Gastrocnemius medialis (tissue), 4 donors: ENCODE results near the gene ARHGAP23. TPM values are rescaled to one million over a fixed set of nuclear protein-coding genes. Genes with fewer than 3 reads are reported as not detected.
"Not testable (repeated sequence)": the region's sequence is repeated elsewhere in the genome, so short reads cannot be mapped to it uniquely, and the experiment has no call there.

ENCODE experiments used
- ATAC-seq, 2 donors: fragments of 150-250 bp; one replicate each; pipeline ENCODE4 v1.9.1; 2016
- DNase-seq, 2 donors: peaks; one replicate each; pipeline ENCODE4 v3.0.0-alpha.2; 2019
- H3K27ac ChIP-seq, 4 donors: fragments of 200-600 bp; sonication (generic); 1 replicate in 1 of 4; 2 replicates in 3 of 4; pipeline ENCODE4 v1.5.1; 2016 to 2018; ENCODE audit warnings: mild to moderate bottlenecking in 2 of 4, moderate library complexity in 1 of 4
- H3K27me3 ChIP-seq, 3 donors: fragments of 200-600 bp; sonication (generic) in 2 of 3; 1 replicate in 1 of 3; 2 replicates in 2 of 3; pipeline versions ENCODE4 v1.5.1 to v1.6.0; 2016 to 2019; ENCODE audit warnings: mild to moderate bottlenecking in 1 of 3, moderate library complexity in 1 of 3
- H3K36me3 ChIP-seq, 2 donors: fragments of 200-600 bp; sonication (generic) in 1 of 2; one replicate each; pipeline ENCODE4 v1.5.1; 2017 to 2018
- H3K4me1 ChIP-seq, 2 donors: fragments of 200-600 bp; sonication (generic) in 1 of 2; one replicate each; pipeline ENCODE4 v1.5.1; 2016 to 2017; ENCODE audit warnings: mild to moderate bottlenecking in 2 of 2
- H3K4me3 ChIP-seq, 4 donors: fragments of 200-600 bp; sonication (generic) in 3 of 4; 1 replicate in 1 of 4; 2 replicates in 3 of 4; pipeline ENCODE4 v1.5.1; 2016 to 2019; ENCODE audit warnings: mild to moderate bottlenecking in 2 of 4
- H3K9me3 ChIP-seq, 3 donors: fragments of 200-600 bp; sonication (generic) in 2 of 3; 1 replicate in 1 of 3; 2 replicates in 2 of 3; pipeline ENCODE4 v1.5.1; 2016 to 2019
- CTCF ChIP-seq, 5 experiments: fragments of 450-650 bp in 3 of 5; fragments of 200-600 bp in 2 of 5; sonication (generic) in 2 of 5; IDR thresholded peaks in 4 of 5; conservative IDR thresholded peaks in 1 of 5; 1 replicate in 4 of 5; 2 replicates in 1 of 5; pipeline ENCODE4 v1.5.1; 2016 to 2019; ENCODE audit warnings: antibody characterized with exemption in 5 of 5, mild to moderate bottlenecking in 3 of 5, moderate library complexity in 3 of 5
- POLR2A ChIP-seq, 2 donors: fragments of 450-650 bp; IDR thresholded peaks; one replicate each; pipeline ENCODE4 v1.6.1; 2017; ENCODE audit warnings: antibody characterized with exemption in 2 of 2, mild to moderate bottlenecking in 2 of 2, moderate library complexity in 2 of 2
- in situ Hi-C, 4 donors: fragments of 200-750 bp; cut with MboI; loops; one replicate each; pipeline versions ENCODE4 v1.15.0 to v1.8.0; 2017; ENCODE audit warnings: low sequenced_read_pairs in 4 of 4
- intact Hi-C: fragments of 100-400 bp; cut with DNase I; formaldehyde crosslinking; loops from one replicate; pipeline ENCODE4 v1.15.1; 2023; ENCODE audit warnings: low total_unique reads
- total RNA-seq, 4 donors: library from RNA; depleted of rRNA; stranded (reverse); fragments of >200 nt; gene quantifications; one replicate each; pipeline versions ENCODE4 v1.1.0 to v1.2.3, GENCODE V29; 2016

ARHGAP23 gene
- total RNA-seq, 4 donors from 2014 or later: 8.0 to 22.7 (median 12.1) TPM

DNA sequence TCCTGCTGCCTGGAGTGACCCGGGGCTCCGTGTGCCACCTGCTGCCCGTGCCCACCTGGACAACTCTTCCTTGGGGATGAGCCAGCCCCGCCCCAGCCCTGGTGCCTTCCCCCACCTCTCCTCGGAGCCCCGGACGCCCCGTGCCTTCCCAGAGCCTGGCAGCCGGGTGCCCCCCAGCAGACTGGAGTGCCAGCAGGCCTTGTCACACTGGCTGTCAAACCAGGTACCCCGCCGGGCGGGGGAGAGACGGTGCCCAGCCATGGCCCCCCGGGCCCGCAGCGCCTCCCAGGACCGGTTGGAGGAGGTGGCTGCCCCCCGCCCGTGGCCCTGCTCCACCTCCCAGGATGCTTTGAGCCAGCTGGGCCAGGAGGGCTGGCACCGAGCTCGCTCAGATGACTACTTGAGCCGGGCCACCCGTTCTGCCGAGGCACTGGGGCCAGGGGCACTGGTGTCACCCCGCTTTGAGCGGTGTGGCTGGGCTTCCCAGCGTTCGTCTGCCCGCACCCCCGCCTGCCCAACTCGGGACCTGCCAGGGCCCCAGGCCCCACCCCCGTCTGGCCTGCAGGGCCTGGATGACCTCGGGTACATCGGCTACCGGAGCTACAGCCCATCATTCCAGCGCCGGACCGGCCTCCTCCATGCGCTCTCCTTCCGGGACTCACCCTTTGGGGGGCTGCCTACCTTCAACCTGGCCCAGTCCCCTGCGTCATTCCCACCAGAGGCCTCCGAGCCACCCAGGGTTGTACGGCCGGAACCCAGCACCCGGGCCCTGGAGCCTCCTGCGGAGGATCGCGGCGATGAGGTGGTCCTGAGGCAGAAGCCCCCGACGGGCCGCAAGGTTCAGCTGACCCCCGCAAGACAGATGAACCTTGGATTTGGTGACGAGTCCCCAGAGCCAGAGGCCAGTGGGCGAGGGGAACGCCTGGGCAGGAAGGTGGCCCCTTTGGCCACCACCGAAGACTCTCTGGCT, 38.4 kb downstream of the ARHGAP23 start:
- Histone ChIP-seq H3K36me3 (peaks cover 0 to 30% of the 10 kb centered on the region in 2 donors), H3K9me3 (no peaks in the 10 kb centered on the region), H3K4me3 (peak overlapping the region in 2 of 4 donors; percentile 52 to 59), H3K27ac (peak overlapping the region; percentile 85 to 91 (median 87)), H3K4me1 (peaks cover 37 to 41% of the 10 kb centered on the region in 2 donors), H3K27me3 (no peaks in the 10 kb centered on the region)
- TF ChIP-seq POLR2A (IDR thresholded peaks at IDR 0.05): no peak
- no peak for ATAC-seq
- intact Hi-C loops (loop anchor here (2.0 kb wide), 1 partner anchor 18 kb away; no protein-coding TSS in a partner anchor), in situ Hi-C loops (no loop called here)
- no peak for DNase-seq

- H3K4me1 ChIP-seq: peaks cover 37 to 41% of the 10 kb centered on the region in 2 donors
- intact Hi-C loops: loop anchor here (2.0 kb wide), 1 partner anchor 19 kb away; no protein-coding TSS in a partner anchor
- no peaks in the 10 kb centered on the region for H3K9me3 ChIP-seq
- in situ Hi-C loops: no loop called here
- no peak for DNase-seq
- H3K4me3 ChIP-seq: no peak overlapping the region
- no peak for ATAC-seq
- no peak for TF ChIP-seq CTCF (IDR thresholded peaks at IDR 0.05 in 4 of 5, conservative IDR thresholded peaks at IDR 0.05 in 1 of 5)
- no peak for TF ChIP-seq POLR2A (IDR thresholded peaks at IDR 0.05)
- H3K27ac ChIP-seq: no peak overlapping the region
- peaks cover 0 to 39% of the 10 kb centered on the region in 2 donors for H3K36me3 ChIP-seq
- no peaks in the 10 kb centered on the region for H3K27me3 ChIP-seq
These were observed 39.2 kb downstream of the ARHGAP23 start for GRCh38 chr17:38467491-38467890.

GRCh38 chr17:38469875-38470274, 41.6 kb downstream of the ARHGAP23 start:
- no peak overlapping the region for H3K27ac ChIP-seq
- no peak for DNase-seq
- H3K36me3 ChIP-seq: peaks cover 0 to 51% of the 10 kb centered on the region in 2 donors
- TF ChIP-seq CTCF (IDR thresholded peaks at IDR 0.05 in 4 of 5, conservative IDR thresholded peaks at IDR 0.05 in 1 of 5): no peak
- no peak for TF ChIP-seq POLR2A (IDR thresholded peaks at IDR 0.05)
- H3K9me3 ChIP-seq: no peaks in the 10 kb centered on the region
- peaks cover 19 to 23% of the 10 kb centered on the region in 2 donors for H3K4me1 ChIP-seq
- H3K4me3 ChIP-seq: no peak overlapping the region
- in situ Hi-C loops (no loop called here), intact Hi-C loops (no loop called here)
- no peak for ATAC-seq
- no peaks in the 10 kb centered on the region for H3K27me3 ChIP-seq

DNA sequence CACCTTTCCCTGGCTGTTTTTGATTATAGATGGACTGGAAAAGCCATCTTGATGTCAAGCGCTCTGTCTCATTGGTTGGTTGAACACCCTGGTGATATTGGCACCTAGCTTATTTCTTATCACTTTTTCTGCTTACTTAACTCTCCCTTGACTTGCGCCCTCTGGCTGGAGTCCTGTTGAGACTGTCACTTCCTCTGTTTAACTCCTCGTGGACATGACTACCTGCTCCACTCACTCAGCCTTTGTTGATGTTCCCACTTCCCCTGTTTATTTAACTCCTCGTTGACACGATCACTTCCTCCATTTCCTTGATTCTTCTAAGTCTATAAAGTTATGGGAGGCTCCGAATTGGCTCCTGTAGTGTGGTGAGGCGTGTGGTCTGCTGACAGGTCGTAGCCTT, 43.0 kb downstream of the ARHGAP23 start:
- peaks cover 0 to 50% of the 10 kb centered on the region in 2 donors for H3K36me3 ChIP-seq
- DNase-seq, H3K4me1 ChIP-seq, H3K27me3 ChIP-seq, ATAC-seq, intact Hi-C loops, H3K4me3 ChIP-seq, H3K9me3 ChIP-seq, in situ Hi-C loops, H3K27ac ChIP-seq: not testable (repeated sequence)

GRCh38 chr17:38474666-38475065, 46.4 kb downstream of the ARHGAP23 start:
- TF ChIP-seq CTCF (IDR thresholded peaks at IDR 0.05 in 4 of 5, conservative IDR thresholded peaks at IDR 0.05 in 1 of 5): peak in 3 of 5 experiments; percentile 29 to 51 (median 42)
- H3K4me3 ChIP-seq, DNase-seq, H3K27ac ChIP-seq, H3K9me3 ChIP-seq, H3K27me3 ChIP-seq, ATAC-seq, intact Hi-C loops, H3K4me1 ChIP-seq: not testable (repeated sequence)
- in situ Hi-C loops: loop anchor here in 1 of 4 donors (25.0 kb wide), 1 partner anchor 188 kb away; the partner anchor contains the start of gene EPOP
- peaks cover 0 to 25% of the 10 kb centered on the region in 2 donors for H3K36me3 ChIP-seq
